Measurements from ENCODE around the gene MAD1L1.

DNA sequence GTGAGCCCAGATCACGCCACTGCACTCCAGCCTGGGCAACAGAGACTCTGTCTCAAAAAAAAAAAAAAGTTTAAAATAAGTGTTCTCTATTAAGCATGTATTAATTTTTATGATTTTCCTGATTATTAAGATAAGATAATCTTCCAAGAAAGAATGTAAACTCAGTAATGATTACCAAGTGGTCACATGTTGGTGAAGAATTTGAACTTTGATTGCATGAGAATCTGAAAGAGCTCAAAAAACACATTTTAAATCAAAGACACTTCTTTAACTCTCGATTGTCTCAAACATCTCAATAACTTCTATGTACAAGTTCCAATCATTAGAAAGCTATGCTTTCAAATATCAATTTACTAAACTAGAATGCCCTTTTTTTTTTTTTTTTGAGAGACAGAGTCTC, 47.7 kb upstream of the MAD1L1 start:
- no peak for TF ChIP-seq POLR2AphosphoS5 (IDR thresholded peaks at IDR 0.05)
- TF ChIP-seq, protein P1, sequence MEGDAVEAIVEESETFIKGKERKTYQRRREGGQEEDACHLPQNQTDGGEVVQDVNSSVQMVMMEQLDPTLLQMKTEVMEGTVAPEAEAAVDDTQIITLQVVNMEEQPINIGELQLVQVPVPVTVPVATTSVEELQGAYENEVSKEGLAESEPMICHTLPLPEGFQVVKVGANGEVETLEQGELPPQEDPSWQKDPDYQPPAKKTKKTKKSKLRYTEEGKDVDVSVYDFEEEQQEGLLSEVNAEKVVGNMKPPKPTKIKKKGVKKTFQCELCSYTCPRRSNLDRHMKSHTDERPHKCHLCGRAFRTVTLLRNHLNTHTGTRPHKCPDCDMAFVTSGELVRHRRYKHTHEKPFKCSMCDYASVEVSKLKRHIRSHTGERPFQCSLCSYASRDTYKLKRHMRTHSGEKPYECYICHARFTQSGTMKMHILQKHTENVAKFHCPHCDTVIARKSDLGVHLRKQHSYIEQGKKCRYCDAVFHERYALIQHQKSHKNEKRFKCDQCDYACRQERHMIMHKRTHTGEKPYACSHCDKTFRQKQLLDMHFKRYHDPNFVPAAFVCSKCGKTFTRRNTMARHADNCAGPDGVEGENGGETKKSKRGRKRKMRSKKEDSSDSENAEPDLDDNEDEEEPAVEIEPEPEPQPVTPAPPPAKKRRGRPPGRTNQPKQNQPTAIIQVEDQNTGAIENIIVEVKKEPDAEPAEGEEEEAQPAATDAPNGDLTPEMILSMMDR (IDR thresholded peaks at IDR 0.05): no peak
- TF ChIP-seq EP300 (IDR thresholded peaks at IDR 0.05): no peak
